K562 (cell line): Measurements from ENCODE around the gene BRD3OS. TPM values are rescaled to one million over a fixed set of nuclear protein-coding genes. Genes with fewer than 3 reads are reported as not detected.

ENCODE experiments used
- ATAC-seq: fragments of 200-7000 bp; cut with Tn5 transposase; 3 replicates; pipeline ENCODE4 v1.9.1; 2020; ENCODE audit warnings: moderate library complexity
- BruUV-seq: library from RNA; stranded (reverse); fragments of 400-500 nt; replicated peaks from 2 replicates; lab custom pipeline; 2021; lab: Mats Ljungman, UMichigan
- CTCF ChIA-PET: fragments of 300-600 bp; formaldehyde crosslinking; extraction: SDS; loops from one replicate; lab custom pipeline; 2021; ENCODE audit warnings: low intra/inter-chr PET ratio; lab: Yijun Ruan, JAX
- POLR2A ChIA-PET: fragments of 300-600, 350-650 bp; sonication (Branson Sonifier 250); formaldehyde crosslinking; extraction: SDS; loops from one replicate; lab custom pipeline; 2021; ENCODE audit warnings: antibody characterized with exemption, inconsistent platforms; lab: Yijun Ruan, JAX
- DNase-seq, 4 experiments: peaks; one replicate each; pipeline versions ENCODE4 v3.0.0 to v3.0.0-alpha.2; 2011 to 2018; ENCODE audit warnings: low spot score in 3 of 4, mixed read lengths in 3 of 4; ENCODE audit errors: extremely low read depth in 1 of 4
- FAIRE-seq: peaks from 2 replicates; lab custom pipeline; 2011; peaks lifted over from hg19 to GRCh38; lab: Jason Lieb, UNC
- H2AFZ ChIP-seq: 2 replicates; pipeline ENCODE4 v1.6.0; 2011; ENCODE audit warnings: low read depth, low read length, control low read depth, inconsistent platforms
- H3K27ac ChIP-seq: fragments of 200-600 bp; 3 replicates; pipeline ENCODE4 v1.8.0; 2011; ENCODE audit warnings: low read depth, mild to moderate bottlenecking, control low read depth, inconsistent platforms, low read length, moderate library complexity, mixed read lengths; ENCODE audit errors: extremely low read depth
- H3K27me3 ChIP-seq, 2 experiments: fragments of 300-600 bp in 1 of 2; 2 replicates in 1 of 2; 3 replicates in 1 of 2; pipeline versions ENCODE4 v1.6.0 to v1.8.0; 2011; ENCODE audit warnings: inconsistent platforms in 2 of 2, low read length in 2 of 2, mild to moderate bottlenecking in 1 of 2, mixed read lengths in 1 of 2, moderate library complexity in 1 of 2; ENCODE audit not compliant: control insufficient read depth in 2 of 2, insufficient read depth in 2 of 2
- H3K36me3 ChIP-seq: fragments of 300-600 bp; 3 replicates; pipeline ENCODE4 v1.8.0; 2011; ENCODE audit warnings: mild to moderate bottlenecking, low read length, inconsistent platforms; ENCODE audit not compliant: control insufficient read depth, insufficient read depth
- H3K4me1 ChIP-seq, 2 experiments: fragments of 200-600 bp in 1 of 2; replicated peaks in 1 of 2; 2 replicates in 1 of 2; 3 replicates in 1 of 2; pipeline versions ENCODE4 v1.5.1 to v1.8.0; 2011; ENCODE audit warnings: inconsistent platforms in 2 of 2, low read length in 2 of 2, mild to moderate bottlenecking in 1 of 2, mixed read lengths in 1 of 2, moderate library complexity in 1 of 2; ENCODE audit not compliant: control insufficient read depth in 2 of 2, insufficient read depth in 2 of 2
- H3K4me2 ChIP-seq: 2 replicates; pipeline ENCODE4 v1.6.1; 2011; ENCODE audit warnings: low read length, control low read depth, inconsistent platforms, mixed read lengths; ENCODE audit not compliant: insufficient read depth
- H3K4me3 ChIP-seq: fragments of 200-600 bp; sonication (generic), shearing (Covaris generic); 2 replicates; pipeline ENCODE4 v1.5.1; 2016; ENCODE audit warnings: control low read depth, inconsistent platforms
- H3K79me2 ChIP-seq: fragments of 200-600 bp; 3 replicates; pipeline ENCODE4 v1.8.0; 2011; ENCODE audit warnings: low read length, inconsistent platforms; ENCODE audit not compliant: control insufficient read depth, insufficient read depth
- H3K9ac ChIP-seq, 2 experiments: 2 replicates each; pipeline versions ENCODE4 v1.6.0 to v1.6.1; 2011; ENCODE audit warnings: low read depth in 2 of 2, low read length in 2 of 2, control low read depth in 1 of 2, inconsistent platforms in 1 of 2, mild to moderate bottlenecking in 1 of 2, mixed read lengths in 1 of 2; ENCODE audit not compliant: insufficient read depth in 1 of 2
- H3K9me1 ChIP-seq: one replicate; pipeline ENCODE4 v1.6.0; 2011; ENCODE audit warnings: inconsistent platforms, mild to moderate bottlenecking, low read length, moderate library complexity; ENCODE audit not compliant: control insufficient read depth, insufficient read depth
- H3K9me3 ChIP-seq: replicated peaks from 2 replicates; pipeline ENCODE4 v1.5.1; 2011; ENCODE audit warnings: low read depth, low read length, inconsistent platforms; ENCODE audit not compliant: control insufficient read depth, insufficient read depth
- H4K20me1 ChIP-seq: replicated peaks from 2 replicates; pipeline ENCODE4 v1.6.1; 2011; ENCODE audit warnings: low read length, inconsistent platforms, mixed read lengths; ENCODE audit not compliant: control insufficient read depth, insufficient read depth
- FOXJ2 ChIP-seq: fragments of 200-800 bp; sonication (Bioruptor generic); IDR thresholded peaks from 2 replicates; pipeline ENCODE4 v1.6.1; 2016; ENCODE audit warnings: missing genetic modification characterization, missing compliant biosample characterization
- HMBOX1 ChIP-seq: sonication (generic); IDR thresholded peaks from 2 replicates; pipeline ENCODE4 v1.6.1; 2016
- MTA3 ChIP-seq: fragments of 450-650 bp; formaldehyde crosslinking; IDR thresholded peaks from 2 replicates; pipeline ENCODE4 v1.6.1; 2017; ENCODE audit warnings: mild to moderate bottlenecking, borderline replicate concordance
- NFIC ChIP-seq: fragments of 450-650 bp; IDR thresholded peaks from 2 replicates; pipeline ENCODE4 v1.6.1; 2017; ENCODE audit warnings: mild to moderate bottlenecking, inconsistent platforms
- NFIX ChIP-seq: fragments of 250-450 bp; sonication (Bioruptor Pico); IDR thresholded peaks from 2 replicates; pipeline ENCODE4 v1.4.0; 2020; ENCODE audit warnings: low read depth, mild to moderate bottlenecking, moderate library complexity
- POLR2G ChIP-seq: fragments of 200-400 bp; formaldehyde crosslinking; IDR thresholded peaks from 2 replicates; pipeline ENCODE4 v1.6.1; 2017; ENCODE audit warnings: low read depth, mild to moderate bottlenecking, antibody characterized with exemption, low read length, moderate library complexity
- TBL1XR1 ChIP-seq, 2 experiments: IDR thresholded peaks; 2 replicates each; pipeline ENCODE4 v1.6.1; 2012; ENCODE audit warnings: improper control_type of control experiment in 2 of 2, low read length in 2 of 2, mild to moderate bottlenecking in 1 of 2
- WGBS: fragments of 100-300 bp; shearing (Covaris generic); methylation state at CpG from one replicate; pipeline ENCODE4 v1.1.6; 2016; ENCODE audit warnings: low coverage, mixed read lengths; ENCODE audit not compliant: insufficient coverage; ENCODE audit errors: missing lambda C conversion rate; 5-methylcytosine and 5-hydroxymethylcytosine counted together
- in situ Hi-C: fragments of 300-500 bp; cut with MboI; formaldehyde crosslinking; loops from 4 replicates; pipeline ENCODE4 v1.15.0; 2018; ENCODE audit warnings: inconsistent platforms, mixed read lengths
- intact Hi-C: fragments of 100-400 bp; cut with micrococcal nuclease; formaldehyde crosslinking; loops from 2 replicates; pipeline ENCODE4 v1.14.2; 2022
- polyA plus RNA-seq, 8 experiments: library from polyadenylated mRNA; depleted of rRNA in 4 of 8; stranded (reverse) in 5 of 8; unstranded in 3 of 8; fragments of >200 nt; fragmentation: Nextera tagmentation in 2 of 8; fragmentation: Illumina TruSeq in 1 of 8; extraction: Ambion mirVana in 2 of 8; extraction: Trizol in 1 of 8; gene quantifications; 2 replicates each; pipeline versions ENCODE4 v1.2.1 to v1.2.3, GENCODE V29; 2011 to 2014; ENCODE audit warnings: inconsistent platforms in 1 of 8, missing spikeins in 1 of 8
- total RNA-seq, 7 experiments: library from RNA; depleted of rRNA in 6 of 7; stranded (reverse); fragments of >200 nt in 6 of 7; fragmentation: Illumina TruSeq in 2 of 7; extraction: Trizol in 2 of 7; gene quantifications; 2 replicates each; pipeline versions ENCODE4 v1.2.1 to v1.2.3, GENCODE V29; 2011 to 2021; ENCODE audit warnings: low replicate concordance in 1 of 7

BRD3OS gene
- total and polyA plus RNA-seq, 9 of the 15 experiments (the other 6 are each of a cell fraction or from before 2014, with no cell fraction given): 1.1 to 8.7 (median 5.9) TPM

GRCh38 chr9:134040781-134041648 lies 15.7 kb downstream of the BRD3OS start:
- intact Hi-C loops: no loop called here

More at GRCh38 chr9:134040781-134041648, 15.7 kb downstream of the BRD3OS start:
- H2AFZ ChIP-seq: no peak overlapping the region
- FAIRE-seq: no peak
- TF ChIP-seq POLR2G (peak; percentile 17; the same call in 1 of the 2 replicates), HMBOX1 (no peak), FOXJ2 (tag) (no peak), NFIX (peak; percentile 85), TBL1XR1 (IDR thresholded peaks at IDR 0.05; ENCODE audit: low read length in 2 of 2) (no peak), NFIC (peak; percentile 95), MTA3 (no peak)
- TF ChIP-seq, all 486 proteins: peak for 3
- Histone ChIP-seq H3K4me3 (no peak overlapping the region), H4K20me1 (no peaks in the 10 kb centered on the region), H3K4me2 (no peak overlapping the region), H3K9me1 (no peaks in the 10 kb centered on the region), H3K9ac (no peak overlapping the region), H3K4me1 (peaks cover 0 to 20% of the 10 kb centered on the region in 2 experiments; a peak in 2 of 5 replicates), H3K9me3 (no peaks in the 10 kb centered on the region), H3K79me2 (no peaks in the 10 kb centered on the region), H3K27me3 (no peaks in the 10 kb centered on the region), H3K27ac (no peak overlapping the region), H3K36me3 (peaks cover 27% of the 10 kb centered on the region; the same call in 1 of the 3 replicates)
- 73% methylated on average over 16 of the region's 21 CpGs for WGBS
- ATAC-seq (no peak), DNase-seq (no peak)
- ChIA-PET CTCF (no interaction called here), POLR2A (interaction anchor here (0.7 kb wide), 1 partner anchor 584 kb away, joined by 3 read pairs; no protein-coding TSS in a partner anchor)
- no TSS peak for BruUV-seq
- in situ Hi-C loops: no loop called here
